Measurements from ENCODE around the gene DHRS7C.
"Not testable (repeated sequence)": the region's sequence is repeated elsewhere in the genome, so short reads cannot be mapped to it uniquely, and the experiment has no call there.

DHRS7C gene

DNA sequence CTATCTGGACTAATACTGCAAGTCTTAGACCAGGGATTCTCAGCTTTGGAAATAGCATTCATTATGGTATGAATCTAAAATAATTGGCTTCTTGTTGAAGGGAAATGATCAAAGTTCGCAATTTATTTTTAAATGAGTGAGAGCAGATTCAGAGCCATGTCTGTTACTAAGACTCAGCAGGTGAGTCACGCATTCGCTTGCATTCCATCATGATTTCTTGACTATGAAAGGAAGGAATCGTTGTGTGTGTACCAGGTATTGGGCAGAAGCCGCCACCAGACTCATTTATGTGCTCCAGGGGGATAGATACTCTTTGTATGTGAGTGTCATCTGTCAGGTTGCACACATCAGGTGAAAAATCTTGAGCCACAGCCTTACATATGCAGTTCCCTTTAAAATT, 19.7 kb upstream of the DHRS7C start:
- FAIRE-seq, result no peak

DNA sequence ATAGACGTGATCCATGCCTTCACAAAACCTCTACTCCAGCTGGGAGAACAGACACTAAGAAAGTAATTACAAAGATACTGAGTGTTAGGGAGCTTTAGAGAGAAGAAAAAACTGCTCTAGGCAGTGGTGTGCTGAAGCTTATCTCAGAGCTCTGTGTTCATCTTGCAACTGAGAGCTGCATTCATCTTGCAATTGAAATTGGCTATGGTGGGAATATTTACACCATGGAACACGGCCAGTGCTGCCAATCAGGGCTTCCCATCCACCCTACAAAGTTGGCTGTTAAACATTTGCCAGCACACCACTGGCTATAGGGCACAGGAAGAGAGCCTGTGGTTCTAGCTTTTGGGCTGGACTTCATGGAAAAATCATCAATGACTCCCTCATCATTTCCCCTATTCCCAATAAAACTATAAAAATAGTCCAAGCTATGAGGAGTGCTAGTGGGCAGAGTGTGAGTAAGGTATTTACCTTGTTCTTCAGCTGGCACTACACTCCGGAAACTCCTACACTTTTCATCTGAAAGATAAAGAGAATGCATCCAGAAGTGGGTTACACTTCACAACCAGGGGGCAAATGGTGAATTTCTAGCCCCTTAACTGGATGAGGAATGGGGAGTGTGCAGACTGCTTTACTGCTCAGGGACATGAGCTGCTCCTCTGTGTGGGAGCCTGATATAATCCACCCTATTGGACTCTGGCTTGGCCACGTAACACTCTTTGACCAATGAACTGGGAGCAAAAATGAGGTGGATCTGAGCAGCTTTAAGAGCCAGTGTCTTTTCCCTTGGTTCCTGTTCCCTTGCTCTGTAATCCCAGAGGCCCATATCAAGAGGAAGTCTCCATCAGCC, 18.9 kb upstream of the DHRS7C start:
- DNase-seq (ENCODE audit: insufficient read length, low spot score) (no peak), FAIRE-seq (no peak)

More for the DNA sequence above, 19.7 kb upstream of the DHRS7C start:
- no peak for DNase-seq (ENCODE audit: insufficient read length, low spot score)

DNA sequence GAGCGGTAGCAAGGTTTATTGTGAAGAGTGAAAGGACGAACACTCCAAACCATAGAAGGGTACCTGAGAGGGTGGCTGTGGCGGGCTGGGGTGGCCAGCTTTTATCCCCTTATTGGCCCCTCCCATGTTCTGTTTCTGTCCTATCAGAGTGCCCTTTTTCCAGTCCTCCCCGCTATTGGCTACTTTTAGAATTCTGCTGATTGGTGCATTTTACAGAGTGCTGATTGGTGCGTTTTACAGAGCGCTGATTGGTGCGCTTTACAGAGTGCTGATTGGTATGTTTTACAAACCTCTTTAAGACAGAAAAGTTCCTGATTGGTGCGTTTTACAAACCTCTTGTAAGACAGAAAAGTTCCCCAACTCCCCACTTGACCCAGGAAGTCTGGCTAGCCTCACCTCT, 18.0 kb upstream of the DHRS7C start:
- DNase-seq (ENCODE audit: insufficient read length, low spot score) (no peak), FAIRE-seq (no peak)

DNA sequence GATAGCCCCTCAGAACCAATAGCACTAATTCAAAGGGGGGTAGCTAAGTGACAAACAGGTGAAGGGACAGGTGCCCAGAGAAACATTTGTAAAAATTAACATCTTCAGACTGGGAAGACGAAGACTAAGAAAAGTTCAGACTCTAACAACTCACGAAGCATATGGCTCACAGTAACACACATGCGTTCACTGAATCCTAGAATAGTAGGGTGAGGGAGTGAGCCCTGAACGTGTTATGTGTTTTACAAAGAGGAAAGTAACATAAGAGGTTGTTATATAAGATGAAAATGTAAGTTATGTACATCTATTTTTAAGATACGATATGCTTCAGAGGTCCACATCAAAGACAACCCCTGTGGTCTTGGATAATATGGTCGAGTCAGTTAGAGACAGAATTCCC, 15.3 kb upstream of the DHRS7C start:
- DNase-seq (ENCODE audit: insufficient read length, low spot score) (no peak), FAIRE-seq (no peak)

DNA sequence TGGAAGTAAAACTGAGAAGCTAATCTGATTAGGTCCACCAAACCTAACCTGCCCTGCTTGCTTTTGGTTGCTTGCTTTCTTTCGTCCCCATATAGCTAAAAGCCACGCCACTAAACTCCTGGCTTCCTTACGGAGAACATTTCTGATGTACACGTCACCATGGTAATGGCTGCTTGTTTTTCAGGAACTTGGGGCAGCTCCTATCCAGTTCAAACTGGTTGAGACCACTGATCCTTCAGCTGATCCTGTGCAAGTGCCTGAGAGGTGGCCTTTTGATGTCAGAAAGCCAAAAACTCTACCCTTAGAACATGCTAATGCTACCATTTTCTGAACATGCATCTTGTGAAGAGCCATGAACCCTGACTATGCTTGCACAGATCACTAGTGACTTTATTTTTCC, 14.4 kb upstream of the DHRS7C start:
- FAIRE-seq (no peak), DNase-seq (ENCODE audit: insufficient read length, low spot score) (no peak)

DNA sequence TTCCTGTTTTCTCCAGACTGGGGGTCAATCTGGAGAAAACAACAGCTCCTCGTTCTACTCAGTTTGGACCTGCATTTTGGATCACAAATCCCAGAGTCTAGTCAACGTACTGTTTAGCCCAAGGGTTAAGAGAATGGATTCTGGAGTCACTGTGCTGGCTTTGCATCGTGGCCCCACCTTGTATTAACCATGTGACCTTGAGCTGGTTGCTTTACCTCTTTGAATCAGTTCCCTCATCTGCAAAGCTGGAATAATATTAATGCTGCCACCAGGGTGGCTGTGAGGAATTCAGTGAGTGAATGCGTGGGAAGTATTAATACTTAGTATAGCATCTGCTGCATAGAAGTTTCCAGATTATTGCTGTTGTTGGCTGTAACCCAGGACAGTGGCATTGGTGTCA, 11.3 kb upstream of the DHRS7C start:
- no peak for FAIRE-seq
- DNase-seq (ENCODE audit: insufficient read length, low spot score), result peak; percentile 10

DNA sequence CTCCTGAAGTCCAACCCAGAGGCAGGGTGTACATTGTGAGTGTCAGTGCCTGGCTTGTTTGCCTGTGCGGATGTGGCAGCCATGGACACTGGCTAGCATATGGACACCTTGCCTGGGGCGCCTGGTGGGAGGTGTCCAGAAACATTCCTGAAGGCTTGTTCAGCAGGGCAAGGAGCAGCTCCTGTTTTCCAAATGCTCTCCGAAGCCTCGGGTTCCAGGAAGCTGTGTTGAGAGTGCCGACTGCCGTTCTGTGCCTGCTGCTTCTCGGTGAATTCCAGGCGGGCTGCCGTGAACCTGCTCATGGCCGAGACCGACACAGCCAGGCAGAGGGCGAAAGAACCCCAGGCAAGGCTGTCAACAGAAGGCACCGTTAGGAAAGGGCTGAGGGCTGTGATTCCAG, 10.9 kb upstream of the DHRS7C start:
- DNase-seq (ENCODE audit: insufficient read length, low spot score), result peak; percentile 64
- peak; percentile 48 for FAIRE-seq

DNA sequence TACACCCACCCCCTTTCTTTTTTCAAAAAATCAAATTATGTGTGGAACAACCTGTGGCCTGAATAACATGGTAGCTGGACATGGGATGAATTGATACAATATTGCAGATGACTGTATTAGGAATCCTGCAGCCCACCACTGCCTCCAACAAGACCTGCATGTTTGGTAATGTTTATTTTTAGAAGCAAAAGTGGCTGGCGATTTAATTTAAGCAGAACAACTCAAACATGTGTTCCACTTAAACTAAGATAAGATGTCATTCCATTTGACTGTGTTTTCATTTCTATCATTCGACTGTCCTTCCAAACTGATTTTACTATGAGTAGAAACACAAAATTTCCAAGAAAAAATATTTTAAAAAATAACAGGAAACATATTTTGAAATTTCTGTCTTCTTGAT, 10.1 kb upstream of the DHRS7C start:
- FAIRE-seq (no peak), DNase-seq (ENCODE audit: insufficient read length, low spot score) (no peak)

DNA sequence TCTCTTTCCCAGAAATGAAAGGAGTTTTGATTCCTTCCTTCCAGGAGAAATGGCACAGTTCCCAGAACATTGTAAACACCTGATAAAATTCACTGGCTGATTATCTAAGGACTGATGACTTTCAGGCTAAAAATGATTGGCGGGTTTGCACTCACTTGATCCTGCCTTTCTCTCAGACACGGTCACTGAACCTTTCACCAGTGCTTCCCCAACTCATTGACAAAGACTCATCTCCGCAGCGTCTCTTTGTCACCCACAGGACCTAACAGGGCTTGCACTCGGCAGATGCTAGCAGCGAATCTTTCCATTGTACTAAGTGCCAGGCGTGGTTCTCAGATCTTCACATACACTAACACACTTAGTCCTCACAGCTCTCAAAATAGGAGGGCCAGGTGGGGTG, 7.3 kb upstream of the DHRS7C start:
- FAIRE-seq (no peak), DNase-seq (ENCODE audit: insufficient read length, low spot score) (no peak)

DNA sequence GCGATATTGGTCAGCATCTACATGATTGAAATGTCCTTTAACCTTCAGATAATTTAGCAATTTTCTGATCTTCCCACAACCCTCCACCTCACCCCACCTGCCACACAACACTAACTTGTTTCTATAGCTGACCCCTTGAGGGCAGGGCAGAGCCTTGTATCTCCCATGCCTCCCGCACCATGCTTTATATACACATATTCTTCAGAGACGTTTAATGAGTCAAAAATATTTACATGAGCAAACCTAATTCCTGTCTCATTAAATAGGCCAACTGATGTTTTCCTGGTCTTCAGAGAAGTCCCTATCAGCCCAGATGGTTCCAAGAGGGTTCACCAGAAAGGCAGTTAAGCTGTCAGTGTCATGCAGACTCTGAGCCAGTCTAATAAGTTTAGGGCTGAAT, 6.6 kb upstream of the DHRS7C start:
- DNase-seq (ENCODE audit: insufficient read length, low spot score) (no peak), FAIRE-seq (no peak)

DNA sequence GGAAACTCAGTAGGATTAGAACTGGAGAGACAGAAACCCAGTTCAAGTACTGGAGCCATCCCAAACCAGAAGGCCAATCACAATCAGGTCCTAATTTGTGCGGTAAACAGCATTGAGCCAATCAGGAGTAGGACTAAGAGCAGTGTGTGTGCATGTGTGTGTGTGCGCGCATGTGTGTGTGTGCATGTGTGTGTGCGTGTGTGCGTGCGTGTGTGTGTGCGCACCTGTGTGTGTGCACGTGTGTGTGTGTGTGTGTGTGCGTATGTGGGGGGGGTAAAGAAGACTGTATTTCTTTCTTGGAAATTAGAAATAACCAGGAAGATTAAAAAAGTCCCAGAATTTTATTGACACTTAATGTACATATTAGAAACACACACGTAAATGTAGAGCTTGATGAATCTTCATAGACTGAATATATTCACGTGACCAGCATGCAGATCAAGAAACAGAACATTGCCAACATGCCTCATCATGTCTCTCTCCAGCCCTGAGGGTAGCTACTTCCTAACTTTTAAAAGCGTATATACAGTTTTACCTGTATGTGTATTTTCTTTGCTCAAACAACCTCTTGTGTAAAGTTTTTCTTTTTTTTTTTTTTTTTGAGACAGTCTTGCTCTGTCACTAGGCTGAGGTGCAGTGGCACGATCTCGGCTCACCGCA, 919 bp upstream of the DHRS7C start:
- no peak for DNase-seq (ENCODE audit: insufficient read length, low spot score)
- no peak for FAIRE-seq

DNA sequence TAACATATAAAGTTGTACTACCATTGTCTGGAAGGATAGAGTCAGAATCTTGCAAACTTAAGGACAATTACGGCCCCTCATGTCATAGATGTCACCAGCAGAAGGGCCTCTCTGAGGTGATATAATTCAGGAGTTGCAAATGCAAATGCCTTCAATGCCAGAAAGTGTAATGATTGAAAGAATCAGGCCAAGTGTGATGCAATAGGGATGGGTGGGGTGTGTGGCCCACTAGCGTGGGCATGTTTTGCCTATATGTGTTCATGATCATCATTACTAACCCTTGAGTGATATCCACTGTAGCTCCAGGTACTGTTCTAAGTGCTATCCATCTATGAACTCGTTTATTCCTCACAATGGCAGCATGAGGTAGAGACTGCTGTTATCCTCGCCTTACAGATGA, 1.1 kb downstream of the DHRS7C start:
- DNase-seq (ENCODE audit: insufficient read length, low spot score) (no peak), FAIRE-seq (no peak)

DNA sequence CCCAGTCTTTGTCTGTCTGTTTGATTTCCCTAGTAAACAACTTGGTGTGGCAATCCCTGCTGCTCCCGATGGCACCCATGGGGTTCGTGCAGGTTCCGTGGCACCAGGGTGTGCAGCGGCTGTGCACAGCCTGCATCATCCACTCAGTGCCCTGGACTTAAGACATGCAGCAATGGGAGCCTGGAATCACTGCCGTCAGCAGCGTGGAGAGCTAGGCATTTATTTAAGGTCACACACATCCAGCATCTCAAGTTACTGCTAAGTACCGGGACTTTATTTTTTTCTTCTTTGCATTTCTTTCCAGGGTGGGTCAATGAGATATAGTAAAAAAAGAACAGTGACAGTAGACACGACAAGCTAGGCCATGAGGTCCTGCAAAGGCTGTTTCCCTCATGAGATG, 2.8 kb downstream of the DHRS7C start:
- FAIRE-seq, result no peak
- no peak for DNase-seq (ENCODE audit: insufficient read length, low spot score)

DNA sequence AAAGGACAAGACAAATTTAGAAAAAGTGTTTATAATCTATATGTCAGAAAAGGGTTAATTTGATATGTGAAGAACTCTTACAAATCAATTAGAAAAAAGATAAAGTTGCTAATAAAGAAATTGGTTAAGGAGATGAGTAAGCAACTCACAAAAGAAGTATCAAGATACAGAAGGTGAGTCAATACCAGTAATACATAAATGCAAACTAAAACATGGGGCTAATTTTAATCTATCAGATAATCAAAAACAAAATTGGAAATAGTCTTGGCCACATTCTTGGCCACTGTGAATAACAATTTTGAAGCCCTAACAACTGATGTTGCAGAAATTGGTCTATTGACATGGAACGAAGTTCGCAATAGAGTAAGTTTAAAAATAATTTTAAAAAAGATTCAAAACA, 6.8 kb downstream of the DHRS7C start:
- FAIRE-seq (no peak), DNase-seq (ENCODE audit: insufficient read length, low spot score) (no peak)

DNA sequence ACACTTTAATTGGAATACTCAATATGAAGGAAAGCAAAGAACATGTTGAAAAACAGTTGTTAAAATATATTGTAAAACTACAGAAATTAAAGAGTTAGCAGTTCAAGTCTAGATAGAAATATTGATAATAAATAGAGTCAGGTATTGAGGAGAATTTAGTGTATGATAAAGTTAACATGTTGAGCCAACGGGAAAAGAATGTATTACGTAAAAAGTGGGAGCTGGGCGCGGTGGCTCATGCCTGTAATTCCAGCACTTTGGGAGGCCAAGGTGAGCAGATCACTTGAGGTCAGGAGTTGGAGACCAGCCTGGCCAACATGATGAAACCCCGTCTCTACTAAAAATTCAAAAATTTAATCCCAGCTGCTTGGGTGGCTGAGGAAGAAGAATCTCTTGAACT, 7.9 kb downstream of the DHRS7C start:
- FAIRE-seq; DNase-seq (ENCODE audit: insufficient read length, low spot score): not testable (repeated sequence)

DNA sequence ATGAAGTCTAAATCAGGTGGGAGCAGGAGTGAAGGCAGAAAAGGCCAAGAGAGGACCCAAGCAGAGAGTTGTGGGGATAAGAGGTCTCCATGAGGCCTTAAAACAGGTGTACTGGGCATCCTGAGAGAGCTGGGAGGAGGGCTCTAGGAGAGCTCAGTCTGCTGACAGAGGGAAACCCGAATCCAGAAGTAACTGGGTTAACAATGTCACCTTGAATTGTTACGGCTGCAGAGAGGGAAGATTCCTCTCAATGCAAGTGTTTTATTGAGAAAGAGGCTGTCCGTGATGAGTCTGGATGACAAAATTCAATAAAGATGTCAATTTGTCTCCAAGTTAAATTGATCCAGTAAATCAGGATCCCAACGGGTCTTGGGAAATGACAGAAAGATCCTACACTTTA, 8.3 kb downstream of the DHRS7C start:
- DNase-seq (ENCODE audit: insufficient read length, low spot score) (no peak), FAIRE-seq (no peak)

DNA sequence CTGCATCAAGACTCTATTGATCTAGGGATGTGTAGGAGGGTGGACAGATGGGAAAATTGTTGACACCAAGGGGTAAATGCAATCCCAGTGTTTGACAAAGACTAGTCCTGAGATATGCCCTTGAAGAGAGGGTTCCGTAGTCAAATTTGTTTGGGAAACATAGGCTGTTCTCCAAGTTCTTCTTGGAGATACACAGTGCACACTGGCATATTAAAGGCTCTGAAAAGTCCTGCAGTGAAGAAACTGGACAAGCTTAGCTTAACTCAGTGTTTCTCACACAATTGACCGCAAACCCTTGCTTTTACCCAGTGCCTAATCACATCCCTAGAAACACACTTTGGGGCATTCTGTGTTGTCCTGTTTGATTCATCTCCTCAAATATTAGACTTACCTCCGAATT, 10.8 kb downstream of the DHRS7C start:
- DNase-seq (ENCODE audit: insufficient read length, low spot score) (no peak), FAIRE-seq (no peak)

DNA sequence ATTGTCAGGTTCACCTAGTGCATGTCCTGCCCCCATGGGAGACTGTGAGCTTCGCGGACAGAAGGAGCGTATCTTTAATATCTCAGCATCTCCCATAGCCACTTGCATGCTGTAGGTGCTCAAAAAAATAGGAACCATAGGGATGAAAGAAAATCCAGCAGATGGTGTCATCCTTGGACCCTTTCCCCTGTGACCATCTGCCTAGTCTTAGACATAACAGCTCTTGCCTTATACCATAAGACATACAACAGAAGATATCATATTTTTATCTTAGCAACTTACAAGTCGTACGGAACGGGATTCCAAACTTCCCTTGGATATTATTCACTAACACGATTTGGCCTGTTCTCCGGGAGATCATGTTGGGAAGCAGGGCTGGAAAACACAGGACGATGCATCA, 14.5 kb downstream of the DHRS7C start:
- no peak for DNase-seq (ENCODE audit: insufficient read length, low spot score)
- FAIRE-seq, result no peak

DNA sequence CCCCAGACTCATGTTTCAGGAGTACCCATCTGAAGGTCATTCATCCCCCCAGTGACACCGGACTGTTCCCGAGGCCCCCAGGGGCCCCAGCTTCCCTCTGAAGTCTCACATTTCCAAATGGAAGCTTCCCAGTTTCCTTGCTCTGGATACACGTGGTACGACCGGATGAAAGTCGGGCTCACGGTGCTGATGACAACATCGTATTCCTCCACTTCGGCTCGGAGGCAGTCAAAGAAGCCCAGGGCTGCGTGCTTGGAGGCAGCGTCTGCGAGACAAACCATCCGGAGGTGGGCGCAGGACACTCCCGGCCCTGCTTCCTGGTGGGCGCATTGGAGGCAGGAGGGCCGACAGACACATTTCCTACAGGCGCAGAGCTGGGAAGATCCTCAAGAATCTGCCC, 18.7 kb downstream of the DHRS7C start:
- DNase-seq (ENCODE audit: insufficient read length, low spot score) (no peak), FAIRE-seq (no peak)

DNA sequence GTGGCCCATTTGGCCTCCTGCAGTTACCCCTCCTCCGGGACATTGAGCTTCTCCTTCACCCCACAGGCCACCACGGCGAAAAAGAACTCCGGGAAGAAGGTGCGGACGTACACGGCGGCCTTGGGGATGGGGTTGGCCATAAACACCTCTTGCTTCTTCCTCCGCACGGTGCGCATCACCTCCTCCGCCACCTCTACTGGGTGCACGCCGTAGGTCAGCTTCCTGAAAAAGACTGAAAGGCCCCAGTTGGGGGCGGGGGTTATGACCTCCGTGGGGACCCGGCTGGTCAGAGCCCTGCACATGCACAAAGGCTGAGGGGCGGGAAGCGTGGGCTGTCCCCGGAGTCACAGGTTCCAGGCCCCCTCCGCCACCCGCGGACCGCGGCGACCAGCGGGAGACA, 19.9 kb downstream of the DHRS7C start:
- FAIRE-seq (no peak), DNase-seq (ENCODE audit: insufficient read length, low spot score) (no peak)

DNA sequence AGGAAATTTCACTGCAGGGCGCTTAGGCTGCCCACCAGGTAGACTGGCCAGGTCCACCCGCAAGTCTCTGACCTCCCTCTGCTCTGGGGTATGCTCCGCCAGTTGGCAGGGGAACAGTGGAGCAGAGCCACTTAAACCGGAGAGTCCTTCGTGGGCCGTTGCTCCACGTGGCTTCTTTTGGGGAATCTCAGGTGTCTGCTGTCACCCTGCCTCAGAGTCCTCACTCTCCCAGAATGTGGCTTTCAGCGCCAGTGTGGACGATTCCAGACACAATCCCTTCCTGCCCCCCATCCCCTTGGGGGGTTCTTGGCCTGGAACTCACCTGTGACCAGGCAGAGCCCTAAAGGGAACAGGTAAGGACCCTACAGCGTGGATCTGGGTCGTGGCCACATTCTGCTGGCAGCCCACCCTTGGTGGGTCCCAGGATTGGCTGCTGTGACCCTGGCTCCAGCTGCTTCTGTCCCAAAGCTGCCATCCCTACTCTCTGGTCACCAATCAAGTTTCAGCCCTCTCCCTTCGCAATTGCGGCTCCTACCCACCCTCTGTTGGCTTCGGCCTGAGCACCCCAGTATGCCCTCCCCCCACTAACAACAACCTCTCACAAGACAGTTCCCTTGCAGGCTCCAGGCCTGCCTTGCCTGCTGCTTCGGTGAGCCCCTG, 22.2 kb downstream of the DHRS7C start:
- DNase-seq (ENCODE audit: insufficient read length, low spot score) (no peak), FAIRE-seq (no peak)

DNA sequence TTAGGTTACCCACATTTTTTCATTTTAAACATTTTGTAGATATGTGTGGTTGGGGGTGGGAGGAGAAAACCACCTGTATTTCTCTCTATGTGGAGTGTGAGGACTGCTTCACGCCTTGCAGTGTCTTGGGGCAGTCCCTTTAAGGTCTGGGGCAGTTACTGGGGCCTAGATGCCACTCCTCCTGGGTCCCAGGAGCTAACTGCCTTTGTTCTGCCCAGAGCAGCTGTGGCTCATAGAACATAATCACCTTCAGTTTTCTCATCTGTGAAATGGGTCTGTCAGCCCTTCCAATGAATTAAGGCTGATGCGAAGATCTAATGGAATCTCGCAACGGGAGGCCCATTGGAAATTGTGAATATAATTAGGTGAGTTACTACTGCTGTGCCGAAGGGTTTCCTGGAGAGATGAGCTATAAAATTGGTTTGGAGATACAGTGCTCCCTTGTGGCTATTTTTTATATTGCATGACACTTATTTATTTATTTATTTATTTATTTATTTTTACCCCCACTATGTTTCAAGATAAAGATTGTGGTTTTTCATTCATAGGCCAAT, 22.9 kb downstream of the DHRS7C start:
- FAIRE-seq (no peak), DNase-seq (ENCODE audit: insufficient read length, low spot score) (peak; percentile 39)
